GM19452 (cell line): ENCODE data around the gene NR0B1.

Experiments
- ATAC-seq: cut with Tn5 transposase; IDR thresholded peaks from one replicate; pipeline ENCODE4 v1.9.1; 2021; ENCODE audit not compliant: unreplicated experiment

Gene NR0B1

GRCh38 chrX:30275498-30275897, 33.7 kb downstream of the NR0B1 start:
- no peak for ATAC-seq

DNA sequence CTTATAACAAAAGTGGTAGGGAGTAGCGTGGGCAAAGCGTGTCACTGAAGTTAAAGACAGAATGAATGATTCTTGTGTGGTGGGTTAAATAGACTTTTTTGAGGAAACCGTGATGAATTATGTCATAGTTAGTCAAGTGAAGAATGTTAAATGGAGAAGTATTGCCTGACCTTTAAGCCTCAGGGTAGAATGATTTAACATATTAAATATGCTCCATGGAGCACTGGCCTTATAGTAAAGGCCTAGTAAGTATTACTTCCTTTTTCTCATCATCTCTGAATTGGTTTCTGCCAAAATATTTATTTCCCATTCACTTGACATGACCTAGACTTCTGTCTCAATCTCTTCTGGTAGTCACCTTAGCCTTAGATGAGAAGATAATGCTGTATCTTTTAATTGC, 38.6 kb downstream of the NR0B1 start:
- no peak for ATAC-seq

DNA sequence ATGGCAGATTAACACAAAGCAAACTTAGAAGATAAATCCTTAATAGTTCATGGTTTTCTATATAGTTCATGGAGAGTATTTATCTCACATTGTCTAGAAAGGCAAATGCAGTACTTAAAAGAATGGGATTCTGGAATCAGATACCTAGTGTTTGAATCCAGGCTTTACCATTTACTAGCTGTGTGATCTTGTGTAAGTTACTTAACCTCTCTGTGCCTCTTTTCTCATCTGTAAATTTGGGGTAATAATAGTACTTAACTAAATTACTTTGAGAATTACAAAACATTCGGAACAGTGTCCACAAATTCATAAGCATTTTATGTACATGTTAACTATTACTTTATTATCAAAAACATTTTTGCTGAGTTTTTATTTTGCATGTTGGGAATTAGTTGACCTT, 46.4 kb downstream of the NR0B1 start:
- no peak for ATAC-seq

DNA sequence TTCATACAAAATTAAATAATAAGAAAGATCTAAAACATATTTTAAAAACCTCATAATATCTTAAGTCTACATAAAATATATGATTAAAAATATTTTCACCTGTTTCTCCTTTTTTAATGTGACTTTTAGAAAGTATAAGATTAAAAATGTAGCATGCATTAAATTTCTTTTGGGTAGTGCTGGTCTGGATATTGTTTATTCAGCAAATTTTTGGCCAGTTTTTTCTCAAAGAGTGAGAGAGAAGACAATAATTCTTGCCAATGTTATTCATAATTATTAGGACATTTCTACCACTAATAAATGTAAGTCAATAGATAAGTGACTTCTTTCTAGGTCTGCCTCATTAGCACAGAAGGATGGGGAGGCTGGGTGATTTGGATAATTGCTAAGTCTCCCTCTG, 48.2 kb downstream of the NR0B1 start:
- no peak for ATAC-seq

GRCh38 chrX:30259927-30260326, 49.3 kb downstream of the NR0B1 start:
- ATAC-seq = no peak
